T-cell (primary cell): ENCODE results near the gene RALY. TPM values are rescaled to one million over a fixed set of nuclear protein-coding genes. Genes with fewer than 3 reads are reported as not detected.

Experiments
- ATAC-seq, 4 experiments: fragments of 200-7000 bp in 3 of 4; fragments of 150-1000 bp in 1 of 4; cut with Tn5 transposase; replicated peaks in 1 of 4; 1 replicate in 3 of 4; 2 replicates in 1 of 4; pipeline ENCODE4 v1.10.0; 2021; ENCODE audit warnings: moderate library complexity in 3 of 4, mild to moderate bottlenecking in 2 of 4, moderate number of reproducible peaks in 1 of 4
- CTCF ChIA-PET, 2 donors: fragments of 300-600 bp; sonication (Branson Sonifier 250); formaldehyde crosslinking; loops; one replicate each; lab custom pipeline; 2022; ENCODE audit warnings: antibody characterized with exemption in 2 of 2; lab: Charles Lee
- POLR2A ChIA-PET, 2 donors: fragments of 300-600 bp; sonication (Branson Sonifier 250); formaldehyde crosslinking; loops; one replicate each; lab custom pipeline; 2022; ENCODE audit warnings: antibody characterized with exemption in 2 of 2; lab: Charles Lee
- DNase-seq, 35 experiments: peaks; one replicate each; pipeline versions ENCODE4 v3.0.0 to v3.0.0-alpha.2; 2013 to 2023
- H3K27ac ChIP-seq: one replicate; pipeline ENCODE4 v1.5.1; 2013; ENCODE audit warnings: low read length
- H3K27me3 ChIP-seq, 2 experiments: replicated peaks in 1 of 2; 1 replicate in 1 of 2; 2 replicates in 1 of 2; pipeline versions ENCODE4 v1.6.1 to v1.7.0; 2013; ENCODE audit warnings: low read length in 1 of 2, mixed read lengths in 1 of 2; ENCODE audit not compliant: control insufficient read depth in 2 of 2, insufficient read depth in 2 of 2; ENCODE audit errors: extremely low read depth in 1 of 2
- H3K36me3 ChIP-seq, 2 donors: 1 replicate in 1 of 2; 2 replicates in 1 of 2; pipeline versions ENCODE4 v1.6.1 to v1.7.0; 2013; ENCODE audit warnings: low read length in 1 of 2; ENCODE audit not compliant: control insufficient read depth in 2 of 2, insufficient read depth in 1 of 2; ENCODE audit errors: extremely low read depth in 1 of 2
- H3K4me1 ChIP-seq, 2 experiments: 1 replicate in 1 of 2; 2 replicates in 1 of 2; pipeline versions ENCODE4 v1.6.1 to v1.7.0; 2013; ENCODE audit warnings: low read length in 2 of 2, mixed read lengths in 1 of 2; ENCODE audit not compliant: insufficient read depth in 2 of 2, control insufficient read depth in 1 of 2; ENCODE audit errors: extremely low read depth in 1 of 2
- H3K4me3 ChIP-seq, 2 donors: 1 replicate in 1 of 2; 2 replicates in 1 of 2; pipeline versions ENCODE4 v1.5.1 to v1.7.0; 2013; ENCODE audit warnings: mild to moderate bottlenecking in 2 of 2, low read length in 1 of 2, moderate library complexity in 1 of 2; ENCODE audit not compliant: control insufficient read depth in 1 of 2; ENCODE audit errors: extremely low read depth in 1 of 2
- H3K9me3 ChIP-seq: 2 replicates; pipeline ENCODE4 v1.7.0; 2013
- H3K27ac Mint-ChIP-seq, 2 donors: one replicate each; pipeline ENCODE4 v1.8.0; 2020 to 2021; ENCODE audit warnings: mild to moderate bottlenecking in 2 of 2, mixed read lengths in 2 of 2
- H3K27me3 Mint-ChIP-seq, 2 donors: one replicate each; pipeline ENCODE4 v1.8.0; 2021 to 2022; ENCODE audit warnings: mixed read lengths in 2 of 2
- H3K36me3 Mint-ChIP-seq: one replicate; pipeline ENCODE4 v1.8.0; 2021; ENCODE audit warnings: mixed read lengths
- H3K4me1 Mint-ChIP-seq, 3 donors: one replicate each; pipeline ENCODE4 v1.8.0; 2020 to 2022; ENCODE audit warnings: mixed read lengths in 3 of 3, mild to moderate bottlenecking in 1 of 3
- H3K4me3 Mint-ChIP-seq, 3 donors: one replicate each; pipeline ENCODE4 v1.8.0; 2020 to 2022; ENCODE audit warnings: mild to moderate bottlenecking in 3 of 3, mixed read lengths in 3 of 3, moderate library complexity in 3 of 3
- H3K9me3 Mint-ChIP-seq, 3 donors: one replicate each; pipeline ENCODE4 v1.8.0; 2020 to 2022; ENCODE audit warnings: mixed read lengths in 3 of 3
- WGBS: methylation state at CpG from one replicate; pipeline ENCODE4 v1.1.5; 2013; ENCODE audit warnings: missing lambda C conversion rate; ENCODE audit not compliant: insufficient coverage; 5-methylcytosine and 5-hydroxymethylcytosine counted together
- total RNA-seq, 35 experiments: library from RNA in 6 of 35; stranded (reverse) in 6 of 35; fragments of 120-200 nt in 1 of 35; gene quantifications; one replicate each; pipeline versions ENCODE4 v1.2.1 to v1.2.4 and lab custom pipeline; 2013 to 2026

RALY gene
- total RNA-seq, 5 donors from 2014 or later (not counting 1 experiment from before 2014, with no cell fraction given), result 110 to 126 (median 125) TPM

GRCh38 chr20:34099675-34100074, 106.0 kb downstream of the RALY start:
- ChIA-PET CTCF (interaction anchor here in 1 of 2 donors (0.8 kb wide), 1 partner anchor 31 kb away, joined by 3 read pairs; no protein-coding TSS in a partner anchor), POLR2A (no interaction called here)
- DNase-seq (no peak), ATAC-seq (no peak)
- H3K4me1 Mint-ChIP-seq, result peaks cover 7 to 29% (median 27%) of the 10 kb centered on the region in 3 donors
- H3K4me1 ChIP-seq, result no peaks in the 10 kb centered on the region
- no peak overlapping the region for H3K27ac Mint-ChIP-seq
- H3K9me3 Mint-ChIP-seq, result no peaks in the 10 kb centered on the region
- no peaks in the 10 kb centered on the region for H3K9me3 ChIP-seq
- H3K27ac ChIP-seq, result no peak overlapping the region
- peaks cover 28 to 92% of the 10 kb centered on the region in 2 donors for H3K36me3 ChIP-seq
- H3K27me3 ChIP-seq, result no peaks in the 10 kb centered on the region
- no peak overlapping the region for H3K4me3 ChIP-seq
- 100% methylated on average over 1 of the region's 5 CpGs for WGBS
- H3K36me3 Mint-ChIP-seq, result peaks cover 58% of the 10 kb centered on the region
- no peak overlapping the region for H3K4me3 Mint-ChIP-seq
- H3K27me3 Mint-ChIP-seq, result no peaks in the 10 kb centered on the region

- H3K9me3 Mint-ChIP-seq, result no peaks in the 10 kb centered on the region
- no peak overlapping the region for H3K4me3 ChIP-seq
- H3K9me3 ChIP-seq, result no peaks in the 10 kb centered on the region
- peaks cover 24 to 90% of the 10 kb centered on the region in 2 donors for H3K36me3 ChIP-seq
- no peak overlapping the region for H3K27ac ChIP-seq
- H3K4me1 Mint-ChIP-seq, result peaks cover 15 to 38% (median 36%) of the 10 kb centered on the region in 3 donors
- ChIA-PET POLR2A (no interaction called here), CTCF (interaction anchor here in 1 of 2 donors (0.6 to 0.8 kb wide), 2 partner anchors 30 to 270 kb away, joined by 3 read pairs; no protein-coding TSS in a partner anchor)
- no peaks in the 10 kb centered on the region for H3K27me3 Mint-ChIP-seq
- H3K36me3 Mint-ChIP-seq, result peaks cover 65% of the 10 kb centered on the region
- WGBS, result no CpG with 5 or more reads among the region's 3 CpGs
- no peak overlapping the region for H3K4me3 Mint-ChIP-seq
- ATAC-seq (no peak), DNase-seq (no peak)
- no peaks in the 10 kb centered on the region for H3K27me3 ChIP-seq
- no peak overlapping the region for H3K27ac Mint-ChIP-seq
- H3K4me1 ChIP-seq, result peaks cover under 1 to 3% of the 10 kb centered on the region in 2 experiments
These were observed 106.9 kb downstream of the RALY start for GRCh38 chr20:34100576-34100975.

- Mint-ChIP-seq H3K4me1 (peaks cover 33 to 51% (median 51%) of the 10 kb centered on the region in 3 donors), H3K27me3 (no peaks in the 10 kb centered on the region), H3K4me3 (no peak overlapping the region), H3K9me3 (no peaks in the 10 kb centered on the region), H3K27ac (peak overlapping the region; percentile 28 to 39), H3K36me3 (peaks cover 51% of the 10 kb centered on the region)
- Histone ChIP-seq H3K4me3 (no peak overlapping the region), H3K9me3 (no peaks in the 10 kb centered on the region), H3K27ac (no peak overlapping the region), H3K27me3 (no peaks in the 10 kb centered on the region), H3K36me3 (peaks cover 11 to 76% of the 10 kb centered on the region in 2 donors), H3K4me1 (peaks cover 4 to 17% of the 10 kb centered on the region in 2 experiments)
- no peak for ATAC-seq
- WGBS, result no CpG with 5 or more reads among the region's 2 CpGs
- DNase-seq, result no peak
- ChIA-PET POLR2A (no interaction called here), CTCF (no interaction called here)
These were observed 108.6 kb downstream of the RALY start for GRCh38 chr20:34102342-34102741.

GRCh38 chr20:34104059-34104458, 110.3 kb downstream of the RALY start:
- Mint-ChIP-seq H3K36me3 (peaks cover 52% of the 10 kb centered on the region), H3K4me3 (no peak overlapping the region), H3K4me1 (peaks cover 50 to 68% (median 68%) of the 10 kb centered on the region in 3 donors), H3K9me3 (no peaks in the 10 kb centered on the region), H3K27ac (no peak overlapping the region), H3K27me3 (no peaks in the 10 kb centered on the region)
- Histone ChIP-seq H3K36me3 (peaks cover 8 to 60% of the 10 kb centered on the region in 2 donors), H3K4me3 (no peak overlapping the region), H3K4me1 (peaks cover 6 to 24% of the 10 kb centered on the region in 2 experiments), H3K27me3 (no peaks in the 10 kb centered on the region), H3K9me3 (no peaks in the 10 kb centered on the region), H3K27ac (no peak overlapping the region)
- ATAC-seq (no peak), DNase-seq (no peak)
- 96% methylated on average over 3 of the region's 3 CpGs for WGBS
- POLR2A ChIA-PET, result no interaction called here
- CTCF ChIA-PET, result interaction anchor here in 1 of 2 donors (0.6 kb wide), 1 partner anchor 38 kb away, joined by 5 read pairs; no protein-coding TSS in a partner anchor

- Histone ChIP-seq H3K27me3 (no peaks in the 10 kb centered on the region), H3K4me1 (peaks cover 12 to 39% of the 10 kb centered on the region in 2 experiments), H3K27ac (no peak overlapping the region), H3K9me3 (no peaks in the 10 kb centered on the region), H3K36me3 (peaks cover 0 to 45% of the 10 kb centered on the region in 2 donors), H3K4me3 (no peak overlapping the region)
- Mint-ChIP-seq H3K4me3 (peak overlapping the region in 1 of 3 donors; percentile 29), H3K27ac (peak overlapping the region in 1 of 2 donors; percentile 44), H3K9me3 (no peaks in the 10 kb centered on the region), H3K36me3 (peaks cover 47% of the 10 kb centered on the region), H3K27me3 (no peaks in the 10 kb centered on the region), H3K4me1 (peaks cover 70 to 84% (median 81%) of the 10 kb centered on the region in 3 donors)
- 100% methylated on average over 1 of the region's 3 CpGs for WGBS
- DNase-seq (no peak), ATAC-seq (no peak)
- ChIA-PET POLR2A (interaction anchor here in 1 of 2 donors (0.6 kb wide), 2 partner anchors 151 to 411 kb away, joined by 3 to 4 read pairs; no protein-coding TSS in a partner anchor), CTCF (interaction anchor here in 1 of 2 donors (0.7 kb wide), 1 partner anchor 110 kb away, joined by 3 read pairs; no protein-coding TSS in a partner anchor)
These were observed 112.4 kb downstream of the RALY start for GRCh38 chr20:34105978-34106675.

GRCh38 chr20:34108616-34109174, 115.0 kb downstream of the RALY start:
- no peaks in the 10 kb centered on the region for H3K9me3 ChIP-seq
- no peak overlapping the region for H3K4me3 ChIP-seq
- Mint-ChIP-seq H3K27ac (peak overlapping the region in 1 of 2 donors; percentile 23), H3K36me3 (peaks cover 32% of the 10 kb centered on the region), H3K27me3 (no peaks in the 10 kb centered on the region), H3K4me3 (peak overlapping the region; percentile 13 to 97 (median 32)), H3K9me3 (no peaks in the 10 kb centered on the region), H3K4me1 (peaks cover 71 to 77% (median 73%) of the 10 kb centered on the region in 3 donors)
- no peak for ATAC-seq
- no CpG with 5 or more reads among the region's 4 CpGs for WGBS
- ChIA-PET CTCF (interaction anchor here (0.6 to 0.7 kb wide), 4 partner anchors 21 to 663 kb away, joined by 3 read pairs; no protein-coding TSS in a partner anchor), POLR2A (interaction anchor here in 1 of 2 donors (1.0 kb wide), 1 partner anchor 19 kb away, joined by 3 read pairs; no protein-coding TSS in a partner anchor)
- H3K27me3 ChIP-seq, result no peaks in the 10 kb centered on the region
- no peak overlapping the region for H3K27ac ChIP-seq
- peaks cover 12 to 46% of the 10 kb centered on the region in 2 experiments for H3K4me1 ChIP-seq
- no peak for DNase-seq
- peaks cover 0 to 25% of the 10 kb centered on the region in 2 donors for H3K36me3 ChIP-seq
